Measurements from ENCODE around the gene LYPD6B.

LYPD6B gene

GRCh38 chr2:149224543-149224942 is 186.0 kb downstream of the LYPD6B start:
- no peaks in the 10 kb centered on the region for H3K4me1 ChIP-seq (ENCODE audit: insufficient read depth, poor library complexity, severe bottlenecking)
- no peak for ATAC-seq (ENCODE audit: low read depth)

GRCh38 chr2:149225446-149225845 is 186.9 kb downstream of the LYPD6B start:
- no peak for ATAC-seq (ENCODE audit: low read depth)
- Histone ChIP-seq H3K27me3 (ENCODE audit: insufficient read depth, poor library complexity, severe bottlenecking) (no peaks in the 10 kb centered on the region), H3K9me3 (ENCODE audit: severe bottlenecking) (peaks cover 3% of the 10 kb centered on the region), H3K36me3 (ENCODE audit: low read depth) (no peaks in the 10 kb centered on the region), H3K4me1 (ENCODE audit: insufficient read depth, poor library complexity, severe bottlenecking) (no peaks in the 10 kb centered on the region), H3K27ac (ENCODE audit: poor library complexity, severe bottlenecking) (no peak overlapping the region), H3K4me3 (ENCODE audit: severe bottlenecking) (no peak overlapping the region)
- DNase-seq (ENCODE audit: low spot score) = no peak
- TF ChIP-seq CTCF (IDR thresholded peaks at IDR 0.05; ENCODE audit: poor library complexity, severe bottlenecking) = no peak

More at GRCh38 chr2:149224543-149224942, 186.0 kb downstream of the LYPD6B start:
- Histone ChIP-seq H3K27ac (ENCODE audit: poor library complexity, severe bottlenecking) (no peak overlapping the region), H3K27me3 (ENCODE audit: insufficient read depth, poor library complexity, severe bottlenecking) (no peaks in the 10 kb centered on the region), H3K36me3 (ENCODE audit: low read depth) (no peaks in the 10 kb centered on the region), H3K9me3 (ENCODE audit: severe bottlenecking) (peaks cover 3% of the 10 kb centered on the region), H3K4me3 (ENCODE audit: severe bottlenecking) (no peak overlapping the region)
- TF ChIP-seq CTCF (IDR thresholded peaks at IDR 0.05; ENCODE audit: poor library complexity, severe bottlenecking) = no peak
- DNase-seq (ENCODE audit: low spot score) = no peak

GRCh38 chr2:149226790-149227189 is 188.3 kb downstream of the LYPD6B start:
- H3K27ac ChIP-seq (ENCODE audit: poor library complexity, severe bottlenecking) = no peak overlapping the region
- H3K9me3 ChIP-seq (ENCODE audit: severe bottlenecking) = no peaks in the 10 kb centered on the region
- no peak for TF ChIP-seq CTCF (IDR thresholded peaks at IDR 0.05; ENCODE audit: poor library complexity, severe bottlenecking)
- DNase-seq (ENCODE audit: low spot score) = no peak
- no peaks in the 10 kb centered on the region for H3K27me3 ChIP-seq (ENCODE audit: insufficient read depth, poor library complexity, severe bottlenecking)
- no peaks in the 10 kb centered on the region for H3K36me3 ChIP-seq (ENCODE audit: low read depth)
- no peaks in the 10 kb centered on the region for H3K4me1 ChIP-seq (ENCODE audit: insufficient read depth, poor library complexity, severe bottlenecking)
- no peak overlapping the region for H3K4me3 ChIP-seq (ENCODE audit: severe bottlenecking)
- no peak for ATAC-seq (ENCODE audit: low read depth)

GRCh38 chr2:149235816-149236375 is 197.4 kb downstream of the LYPD6B start:
- Histone ChIP-seq H3K36me3 (ENCODE audit: low read depth) (no peaks in the 10 kb centered on the region), H3K27ac (ENCODE audit: poor library complexity, severe bottlenecking) (no peak overlapping the region), H3K27me3 (ENCODE audit: insufficient read depth, poor library complexity, severe bottlenecking) (no peaks in the 10 kb centered on the region), H3K4me3 (ENCODE audit: severe bottlenecking) (no peak overlapping the region), H3K4me1 (ENCODE audit: insufficient read depth, poor library complexity, severe bottlenecking) (no peaks in the 10 kb centered on the region), H3K9me3 (ENCODE audit: severe bottlenecking) (no peaks in the 10 kb centered on the region)
- DNase-seq (ENCODE audit: low spot score) = no peak
- no peak for TF ChIP-seq CTCF (IDR thresholded peaks at IDR 0.05; ENCODE audit: poor library complexity, severe bottlenecking)
- no peak for ATAC-seq (ENCODE audit: low read depth)

GRCh38 chr2:149236410-149236809 is 197.9 kb downstream of the LYPD6B start:
- DNase-seq (ENCODE audit: low spot score) (no peak), ATAC-seq (ENCODE audit: low read depth) (no peak)
- Histone ChIP-seq H3K27me3 (ENCODE audit: insufficient read depth, poor library complexity, severe bottlenecking) (no peaks in the 10 kb centered on the region), H3K9me3 (ENCODE audit: severe bottlenecking) (no peaks in the 10 kb centered on the region), H3K4me3 (ENCODE audit: severe bottlenecking) (no peak overlapping the region), H3K4me1 (ENCODE audit: insufficient read depth, poor library complexity, severe bottlenecking) (no peaks in the 10 kb centered on the region), H3K36me3 (ENCODE audit: low read depth) (no peaks in the 10 kb centered on the region), H3K27ac (ENCODE audit: poor library complexity, severe bottlenecking) (no peak overlapping the region)
- no peak for TF ChIP-seq CTCF (IDR thresholded peaks at IDR 0.05; ENCODE audit: poor library complexity, severe bottlenecking)
